Liver (tissue), 9 donors: ENCODE measurements around the gene KCNJ4. TPM values are rescaled to one million over a fixed set of nuclear protein-coding genes. Genes with fewer than 3 reads are reported as not detected.

Experiments used
- DNase-seq: peaks from one replicate; pipeline ENCODE4 v3.0.0-alpha.2; 2017; ENCODE audit warnings: low spot score
- H3K27ac ChIP-seq, 2 donors: one replicate each; pipeline ENCODE4 v1.7.0; 2013; ENCODE audit warnings: inconsistent platforms in 2 of 2, low read length in 2 of 2, control low read depth in 1 of 2, low read depth in 1 of 2, mild to moderate bottlenecking in 1 of 2
- H3K27me3 ChIP-seq, 4 donors: one replicate each; pipeline versions ENCODE4 v1.6.1 to v1.7.0; 2013; ENCODE audit warnings: low read length in 3 of 4, inconsistent platforms in 1 of 4, mild to moderate bottlenecking in 1 of 4, moderate library complexity in 1 of 4; ENCODE audit not compliant: control insufficient read depth in 4 of 4, insufficient read depth in 4 of 4
- H3K36me3 ChIP-seq, 4 donors: one replicate each; pipeline versions ENCODE4 v1.6.1 to v1.7.0; 2013; ENCODE audit warnings: low read length in 3 of 4, mild to moderate bottlenecking in 3 of 4, low read depth in 1 of 4, moderate library complexity in 1 of 4; ENCODE audit not compliant: control insufficient read depth in 4 of 4, insufficient read depth in 3 of 4
- H3K4me1 ChIP-seq, 4 donors: one replicate each; pipeline versions ENCODE4 v1.6.1 to v1.7.0; 2013; ENCODE audit warnings: low read length in 3 of 4, mild to moderate bottlenecking in 3 of 4, moderate library complexity in 1 of 4; ENCODE audit not compliant: control insufficient read depth in 4 of 4, insufficient read depth in 4 of 4
- H3K4me3 ChIP-seq, 3 donors: one replicate each; pipeline versions ENCODE4 v1.6.1 to v1.7.0; 2013; ENCODE audit warnings: low read length in 3 of 3, control low read depth in 1 of 3, low read depth in 1 of 3, mild to moderate bottlenecking in 1 of 3
- H3K9ac ChIP-seq, 2 donors: one replicate each; pipeline ENCODE4 v1.7.0; 2013; ENCODE audit warnings: low read length in 2 of 2, mild to moderate bottlenecking in 2 of 2, moderate library complexity in 2 of 2, control low read depth in 1 of 2, low read depth in 1 of 2
- H3K9me3 ChIP-seq, 4 donors: one replicate each; pipeline versions ENCODE4 v1.6.1 to v1.7.0; 2013; ENCODE audit warnings: low read length in 3 of 4; ENCODE audit not compliant: control insufficient read depth in 4 of 4
- EGR1 ChIP-seq, 2 donors: IDR thresholded peaks; 2 replicates each; pipeline ENCODE4 v1.6.1; 2016 to 2018; ENCODE audit warnings: antibody characterized with exemption in 2 of 2, low read depth in 2 of 2
- FOXA1 ChIP-seq: IDR thresholded peaks from 2 replicates; pipeline ENCODE4 v1.6.1; 2016; ENCODE audit warnings: antibody characterized with exemption
- FOXA2 ChIP-seq: IDR thresholded peaks from 2 replicates; pipeline ENCODE4 v1.6.1; 2016; ENCODE audit warnings: antibody characterized with exemption
- GABPA ChIP-seq, 2 donors: IDR thresholded peaks in 1 of 2; conservative IDR thresholded peaks in 1 of 2; 2 replicates each; pipeline ENCODE4 v1.6.1; 2016; ENCODE audit warnings: antibody characterized with exemption in 2 of 2, mild to moderate bottlenecking in 1 of 2, moderate library complexity in 1 of 2
- HNF4A ChIP-seq, 2 donors: conservative IDR thresholded peaks; 2 replicates each; pipeline ENCODE4 v1.6.1; 2016; ENCODE audit warnings: antibody characterized with exemption in 2 of 2, mild to moderate bottlenecking in 2 of 2
- HNF4G ChIP-seq: IDR thresholded peaks from 2 replicates; pipeline ENCODE4 v1.6.1; 2016; ENCODE audit warnings: antibody characterized with exemption
- JUND ChIP-seq, 2 donors: IDR thresholded peaks; 2 replicates each; pipeline ENCODE4 v1.6.1; 2016; ENCODE audit warnings: antibody characterized with exemption in 2 of 2
- NR2F2 ChIP-seq: IDR thresholded peaks from 2 replicates; pipeline ENCODE4 v1.6.1; 2016; ENCODE audit warnings: antibody characterized with exemption
- RAD21 ChIP-seq, 2 donors: IDR thresholded peaks; 2 replicates each; pipeline ENCODE4 v1.6.1; 2016; ENCODE audit warnings: antibody characterized with exemption in 2 of 2, mild to moderate bottlenecking in 2 of 2
- RXRA ChIP-seq, 2 donors: IDR thresholded peaks; 2 replicates each; pipeline ENCODE4 v1.6.1; 2017 to 2018; ENCODE audit warnings: antibody characterized with exemption in 2 of 2, mild to moderate bottlenecking in 1 of 2
- TAF1 ChIP-seq: conservative IDR thresholded peaks from 2 replicates; pipeline ENCODE4 v1.6.1; 2016; ENCODE audit warnings: antibody characterized with exemption, mild to moderate bottlenecking
- YY1 ChIP-seq: IDR thresholded peaks from 2 replicates; pipeline ENCODE4 v1.6.1; 2016; ENCODE audit warnings: antibody characterized with exemption, mild to moderate bottlenecking
- WGBS: extraction: QIAGEN DNeasy Blood & Tissue Kit; methylation state at CpG from one replicate; pipeline ENCODE4 v1.1.7; 2013; 5-methylcytosine and 5-hydroxymethylcytosine counted together
- polyA plus RNA-seq, 2 donors: library from polyadenylated mRNA; stranded (reverse) in 1 of 2; unstranded in 1 of 2; fragments of 200-250 nt in 1 of 2; fragments of >200 nt in 1 of 2; fragmentation: Nextera tagmentation in 1 of 2; extraction: Ambion mirVana in 1 of 2; gene quantifications; one replicate each; pipeline versions ENCODE4 v1.2.1 to v1.2.3, GENCODE V29; 2013 to 2015
- total RNA-seq, 2 donors: library from RNA; depleted of rRNA; stranded (reverse); fragments of >200 nt; gene quantifications; one replicate each; pipeline ENCODE4 v1.2.3, GENCODE V29; 2014
- TF ChIP-seq, protein P1 (sequence below): IDR thresholded peaks from 2 replicates; pipeline ENCODE4 v1.6.1; 2016; ENCODE audit warnings: antibody characterized with exemption
- TF ChIP-seq, protein P2 (sequence below): IDR thresholded peaks from 2 replicates; pipeline ENCODE4 v1.6.1; 2016; ENCODE audit warnings: antibody characterized with exemption, mild to moderate bottlenecking
- TF ChIP-seq, protein P3 (sequence below): fragments of 150-350 bp; IDR thresholded peaks from 2 replicates; pipeline ENCODE4 v1.5.1; 2017; ENCODE audit warnings: improper control_type of control experiment, low read depth, low read length; ENCODE audit not compliant: missing input control
- TF ChIP-seq, protein P4 (sequence below): IDR thresholded peaks from 2 replicates; pipeline ENCODE4 v1.6.1; 2016; ENCODE audit warnings: antibody characterized with exemption
- donor health status: healthy.
- donor health status: healthy.
- donor health status: healthy.
- donor health status: healthy.
- donor health status: healthy.

Gene KCNJ4
- total and polyA plus RNA-seq, 4 donors = 0.05 TPM; not detected in 3

DNA sequence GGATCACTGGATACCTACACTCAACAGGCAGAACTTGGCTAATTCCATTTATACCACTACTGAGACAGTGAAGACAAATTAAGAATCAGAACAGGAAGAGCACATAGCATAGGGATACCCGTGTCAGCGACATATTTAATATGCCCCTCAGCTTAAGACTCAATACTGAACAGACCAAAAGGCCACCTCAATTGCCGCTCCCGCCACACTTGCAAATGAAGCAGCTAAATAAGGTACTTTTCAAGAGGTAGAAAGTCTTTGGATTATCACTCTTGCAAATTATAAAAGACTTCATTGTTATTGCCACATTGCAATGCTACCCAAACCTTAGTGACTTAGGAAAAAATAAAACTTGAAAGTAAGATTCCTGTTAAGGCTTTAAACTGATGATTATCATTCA lies 48.0 kb upstream of the KCNJ4 start:
- no peak for DNase-seq
- Histone ChIP-seq H3K36me3 (peaks cover 4 to 28% (median 21%) of the 10 kb centered on the region in 4 donors), H3K9ac (peak overlapping the region in 1 of 2 donors; percentile 63), H3K9me3 (no peaks in the 10 kb centered on the region), H3K4me1 (peaks cover 3 to 41% (median 13%) of the 10 kb centered on the region in 4 donors), H3K4me3 (peak overlapping the region in 1 of 3 donors; percentile 5), H3K27ac (peak overlapping the region in 1 of 2 donors; percentile 30), H3K27me3 (no peaks in the 10 kb centered on the region)
- WGBS = 62% methylated on average over 4 of the region's 4 CpGs
- TF ChIP-seq EGR1 (IDR thresholded peaks at IDR 0.05; ENCODE audit: low read depth in 2 of 2) = no peak
- no peak for TF ChIP-seq FOXA2
- no peak for TF ChIP-seq HNF4G
- TF ChIP-seq RXRA (IDR thresholded peaks at IDR 0.05) = no peak
- no peak for TF ChIP-seq TAF1
- TF ChIP-seq GABPA (IDR thresholded peaks at IDR 0.05 in 1 of 2, conservative IDR thresholded peaks at IDR 0.05 in 1 of 2) = no peak
- TF ChIP-seq HNF4A (conservative IDR thresholded peaks at IDR 0.05) = no peak
- no peak for TF ChIP-seq RAD21 (IDR thresholded peaks at IDR 0.05)
- TF ChIP-seq YY1 = no peak
- TF ChIP-seq FOXA1 = no peak

DNA sequence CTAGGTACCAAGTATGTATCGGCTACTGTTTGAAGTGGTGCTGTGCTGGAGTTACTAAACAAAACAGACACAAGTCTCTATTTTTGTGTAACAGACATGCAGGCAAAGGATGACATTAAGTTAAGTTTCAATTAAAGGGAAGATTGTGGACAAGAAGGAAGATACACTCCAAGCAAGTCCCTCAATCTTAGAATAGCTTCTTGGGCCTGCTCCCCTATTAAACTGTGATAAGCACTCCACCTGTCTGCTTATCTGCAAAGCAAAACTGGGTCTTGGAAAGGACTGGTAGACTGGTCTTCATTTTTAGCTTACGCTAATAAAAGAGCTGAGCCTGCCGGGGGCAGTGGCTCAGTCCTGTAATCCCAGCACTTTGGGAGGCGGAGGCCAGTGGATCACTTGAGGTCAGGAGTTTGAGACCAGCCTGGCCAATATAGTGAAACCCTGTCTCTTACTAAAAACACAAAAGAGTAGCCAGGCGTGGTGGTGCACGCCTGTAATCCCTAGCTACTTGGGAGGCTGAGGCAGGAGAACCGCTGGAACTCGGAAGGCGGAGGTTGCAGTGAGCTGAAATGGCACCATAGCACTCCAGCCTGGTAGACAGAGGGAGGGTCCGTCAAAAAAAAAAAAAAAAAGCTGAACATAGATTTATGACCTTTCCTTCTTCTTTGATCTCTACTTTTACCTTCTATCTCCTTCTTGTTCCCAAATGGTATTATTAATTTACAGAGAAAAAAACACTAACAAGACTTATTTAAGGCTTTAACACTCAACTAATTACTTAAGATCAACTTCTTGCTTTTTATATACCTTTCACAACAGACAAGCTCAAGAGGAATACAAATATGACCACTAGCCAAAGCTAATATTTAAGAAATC lies 47.0 kb upstream of the KCNJ4 start:
- H3K27me3 ChIP-seq = no peaks in the 10 kb centered on the region
- H3K9me3 ChIP-seq = no peaks in the 10 kb centered on the region
- H3K27ac ChIP-seq = no peak overlapping the region
- no peak for TF ChIP-seq HNF4G
- no peak for TF ChIP-seq JUND (IDR thresholded peaks at IDR 0.05)
- TF ChIP-seq, protein P1, sequence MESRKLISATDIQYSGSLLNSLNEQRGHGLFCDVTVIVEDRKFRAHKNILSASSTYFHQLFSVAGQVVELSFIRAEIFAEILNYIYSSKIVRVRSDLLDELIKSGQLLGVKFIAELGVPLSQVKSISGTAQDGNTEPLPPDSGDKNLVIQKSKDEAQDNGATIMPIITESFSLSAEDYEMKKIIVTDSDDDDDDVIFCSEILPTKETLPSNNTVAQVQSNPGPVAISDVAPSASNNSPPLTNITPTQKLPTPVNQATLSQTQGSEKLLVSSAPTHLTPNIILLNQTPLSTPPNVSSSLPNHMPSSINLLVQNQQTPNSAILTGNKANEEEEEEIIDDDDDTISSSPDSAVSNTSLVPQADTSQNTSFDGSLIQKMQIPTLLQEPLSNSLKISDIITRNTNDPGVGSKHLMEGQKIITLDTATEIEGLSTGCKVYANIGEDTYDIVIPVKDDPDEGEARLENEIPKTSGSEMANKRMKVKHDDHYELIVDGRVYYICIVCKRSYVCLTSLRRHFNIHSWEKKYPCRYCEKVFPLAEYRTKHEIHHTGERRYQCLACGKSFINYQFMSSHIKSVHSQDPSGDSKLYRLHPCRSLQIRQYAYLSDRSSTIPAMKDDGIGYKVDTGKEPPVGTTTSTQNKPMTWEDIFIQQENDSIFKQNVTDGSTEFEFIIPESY = no peak
- TF ChIP-seq, protein P2, sequence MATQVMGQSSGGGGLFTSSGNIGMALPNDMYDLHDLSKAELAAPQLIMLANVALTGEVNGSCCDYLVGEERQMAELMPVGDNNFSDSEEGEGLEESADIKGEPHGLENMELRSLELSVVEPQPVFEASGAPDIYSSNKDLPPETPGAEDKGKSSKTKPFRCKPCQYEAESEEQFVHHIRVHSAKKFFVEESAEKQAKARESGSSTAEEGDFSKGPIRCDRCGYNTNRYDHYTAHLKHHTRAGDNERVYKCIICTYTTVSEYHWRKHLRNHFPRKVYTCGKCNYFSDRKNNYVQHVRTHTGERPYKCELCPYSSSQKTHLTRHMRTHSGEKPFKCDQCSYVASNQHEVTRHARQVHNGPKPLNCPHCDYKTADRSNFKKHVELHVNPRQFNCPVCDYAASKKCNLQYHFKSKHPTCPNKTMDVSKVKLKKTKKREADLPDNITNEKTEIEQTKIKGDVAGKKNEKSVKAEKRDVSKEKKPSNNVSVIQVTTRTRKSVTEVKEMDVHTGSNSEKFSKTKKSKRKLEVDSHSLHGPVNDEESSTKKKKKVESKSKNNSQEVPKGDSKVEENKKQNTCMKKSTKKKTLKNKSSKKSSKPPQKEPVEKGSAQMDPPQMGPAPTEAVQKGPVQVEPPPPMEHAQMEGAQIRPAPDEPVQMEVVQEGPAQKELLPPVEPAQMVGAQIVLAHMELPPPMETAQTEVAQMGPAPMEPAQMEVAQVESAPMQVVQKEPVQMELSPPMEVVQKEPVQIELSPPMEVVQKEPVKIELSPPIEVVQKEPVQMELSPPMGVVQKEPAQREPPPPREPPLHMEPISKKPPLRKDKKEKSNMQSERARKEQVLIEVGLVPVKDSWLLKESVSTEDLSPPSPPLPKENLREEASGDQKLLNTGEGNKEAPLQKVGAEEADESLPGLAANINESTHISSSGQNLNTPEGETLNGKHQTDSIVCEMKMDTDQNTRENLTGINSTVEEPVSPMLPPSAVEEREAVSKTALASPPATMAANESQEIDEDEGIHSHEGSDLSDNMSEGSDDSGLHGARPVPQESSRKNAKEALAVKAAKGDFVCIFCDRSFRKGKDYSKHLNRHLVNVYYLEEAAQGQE = no peak
- TF ChIP-seq RAD21 (IDR thresholded peaks at IDR 0.05) = no peak
- no peak for TF ChIP-seq NR2F2
- no peak for TF ChIP-seq FOXA2
- TF ChIP-seq, protein P3, sequence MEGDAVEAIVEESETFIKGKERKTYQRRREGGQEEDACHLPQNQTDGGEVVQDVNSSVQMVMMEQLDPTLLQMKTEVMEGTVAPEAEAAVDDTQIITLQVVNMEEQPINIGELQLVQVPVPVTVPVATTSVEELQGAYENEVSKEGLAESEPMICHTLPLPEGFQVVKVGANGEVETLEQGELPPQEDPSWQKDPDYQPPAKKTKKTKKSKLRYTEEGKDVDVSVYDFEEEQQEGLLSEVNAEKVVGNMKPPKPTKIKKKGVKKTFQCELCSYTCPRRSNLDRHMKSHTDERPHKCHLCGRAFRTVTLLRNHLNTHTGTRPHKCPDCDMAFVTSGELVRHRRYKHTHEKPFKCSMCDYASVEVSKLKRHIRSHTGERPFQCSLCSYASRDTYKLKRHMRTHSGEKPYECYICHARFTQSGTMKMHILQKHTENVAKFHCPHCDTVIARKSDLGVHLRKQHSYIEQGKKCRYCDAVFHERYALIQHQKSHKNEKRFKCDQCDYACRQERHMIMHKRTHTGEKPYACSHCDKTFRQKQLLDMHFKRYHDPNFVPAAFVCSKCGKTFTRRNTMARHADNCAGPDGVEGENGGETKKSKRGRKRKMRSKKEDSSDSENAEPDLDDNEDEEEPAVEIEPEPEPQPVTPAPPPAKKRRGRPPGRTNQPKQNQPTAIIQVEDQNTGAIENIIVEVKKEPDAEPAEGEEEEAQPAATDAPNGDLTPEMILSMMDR = no peak
- no peak for TF ChIP-seq TAF1
- TF ChIP-seq FOXA1 = no peak
- TF ChIP-seq, protein P4, sequence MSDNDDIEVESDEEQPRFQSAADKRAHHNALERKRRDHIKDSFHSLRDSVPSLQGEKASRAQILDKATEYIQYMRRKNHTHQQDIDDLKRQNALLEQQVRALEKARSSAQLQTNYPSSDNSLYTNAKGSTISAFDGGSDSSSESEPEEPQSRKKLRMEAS = no peak
- no peak for TF ChIP-seq HNF4A (conservative IDR thresholded peaks at IDR 0.05)
- no peak for TF ChIP-seq GABPA (IDR thresholded peaks at IDR 0.05 in 1 of 2, conservative IDR thresholded peaks at IDR 0.05 in 1 of 2)
- no peak for DNase-seq
- H3K9ac ChIP-seq = no peak overlapping the region
- H3K36me3 ChIP-seq = peaks cover 7 to 35% (median 29%) of the 10 kb centered on the region in 4 donors
- H3K4me1 ChIP-seq = peaks cover 3 to 31% (median 13%) of the 10 kb centered on the region in 4 donors
- H3K4me3 ChIP-seq = no peak overlapping the region
- 88% methylated on average over 10 of the region's 10 CpGs for WGBS
